ENCODE results near the gene ARID3A.
"Not testable (repeated sequence)": the region's sequence is repeated elsewhere in the genome, so short reads cannot be mapped to it uniquely, and the experiment has no call there.

The ARID3A gene

DNA sequence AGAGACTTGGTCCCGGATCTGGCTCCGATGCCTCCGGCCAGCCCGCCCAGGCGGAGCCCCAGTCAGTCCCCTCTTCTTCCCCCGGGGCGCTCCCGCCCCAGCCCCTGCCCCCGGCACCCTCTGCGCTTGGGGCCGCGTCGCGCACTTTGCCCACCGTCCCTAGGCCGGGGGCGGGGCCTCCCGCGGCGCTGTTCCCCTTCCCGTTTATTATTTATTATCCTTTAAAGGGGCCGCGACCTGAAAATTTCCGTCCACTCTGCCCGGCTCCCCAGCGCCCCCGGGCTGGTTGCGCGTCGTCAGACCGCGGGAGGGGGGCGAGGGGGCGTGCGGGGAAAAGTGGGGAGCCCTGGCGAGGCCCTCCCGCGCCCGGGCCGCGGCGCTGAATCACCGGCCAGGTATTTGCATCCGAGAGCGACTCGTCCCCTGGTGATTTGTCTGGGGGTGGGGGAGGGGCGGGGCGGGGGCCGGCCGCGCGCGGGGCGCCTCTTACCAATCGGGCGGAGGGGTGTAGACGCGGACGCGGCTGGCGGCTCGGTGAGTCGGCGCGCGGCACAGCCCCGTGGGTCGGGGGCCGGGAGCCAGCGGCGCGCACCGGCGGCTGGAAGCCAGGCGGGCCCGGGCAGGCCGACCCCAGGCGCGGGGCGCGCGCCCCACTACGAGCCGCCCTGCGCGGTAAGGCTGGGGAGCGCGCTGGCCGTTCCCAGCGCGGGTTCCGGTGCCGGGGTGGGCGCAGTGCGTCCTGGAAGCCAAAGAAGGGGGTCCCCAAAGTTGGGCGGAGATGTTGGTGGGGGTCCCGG lies at the start of gene ARID3A:
TSS of gene ARID3A (plus strand) at position 510 of the 797 bp plus-strand sequence. CDS start 3,494 bp downstream, outside the sequence.
- peak; percentile 71 for DNase-seq

- no peak for DNase-seq
Measured at GRCh38 chr19:876089-876488, 49.7 kb upstream of the ARID3A start.

DNA sequence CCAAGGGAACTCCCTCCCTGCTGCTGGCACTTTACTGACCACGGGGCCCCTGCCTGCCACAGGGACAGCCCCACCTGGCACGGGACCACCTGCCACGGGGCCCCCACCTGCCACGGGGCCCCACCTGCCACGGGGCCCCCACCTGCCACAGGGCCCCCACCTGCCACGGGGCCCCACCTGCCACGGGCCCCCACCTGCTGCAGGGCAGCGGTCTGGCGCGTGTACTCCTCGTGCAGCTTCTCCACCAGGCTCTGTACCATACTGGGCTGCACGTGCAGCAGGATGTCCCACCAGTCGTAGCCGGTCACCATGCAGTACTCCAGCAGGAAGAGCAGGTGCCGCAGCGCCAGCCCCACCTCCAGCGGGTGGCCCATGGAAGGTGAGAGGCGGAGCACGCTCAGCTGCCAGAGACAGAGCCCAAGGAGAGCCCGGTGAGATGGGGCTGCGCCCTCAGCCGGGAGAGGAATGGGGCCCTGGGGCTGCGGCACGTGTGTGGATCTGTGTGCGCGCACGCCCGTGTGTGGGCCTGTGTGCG lies 49.0 kb upstream of the ARID3A start:
- DNase-seq = no peak

- not testable (repeated sequence) for DNase-seq
Measured at GRCh38 chr19:877992-878660, 47.7 kb upstream of the ARID3A start.

DNA sequence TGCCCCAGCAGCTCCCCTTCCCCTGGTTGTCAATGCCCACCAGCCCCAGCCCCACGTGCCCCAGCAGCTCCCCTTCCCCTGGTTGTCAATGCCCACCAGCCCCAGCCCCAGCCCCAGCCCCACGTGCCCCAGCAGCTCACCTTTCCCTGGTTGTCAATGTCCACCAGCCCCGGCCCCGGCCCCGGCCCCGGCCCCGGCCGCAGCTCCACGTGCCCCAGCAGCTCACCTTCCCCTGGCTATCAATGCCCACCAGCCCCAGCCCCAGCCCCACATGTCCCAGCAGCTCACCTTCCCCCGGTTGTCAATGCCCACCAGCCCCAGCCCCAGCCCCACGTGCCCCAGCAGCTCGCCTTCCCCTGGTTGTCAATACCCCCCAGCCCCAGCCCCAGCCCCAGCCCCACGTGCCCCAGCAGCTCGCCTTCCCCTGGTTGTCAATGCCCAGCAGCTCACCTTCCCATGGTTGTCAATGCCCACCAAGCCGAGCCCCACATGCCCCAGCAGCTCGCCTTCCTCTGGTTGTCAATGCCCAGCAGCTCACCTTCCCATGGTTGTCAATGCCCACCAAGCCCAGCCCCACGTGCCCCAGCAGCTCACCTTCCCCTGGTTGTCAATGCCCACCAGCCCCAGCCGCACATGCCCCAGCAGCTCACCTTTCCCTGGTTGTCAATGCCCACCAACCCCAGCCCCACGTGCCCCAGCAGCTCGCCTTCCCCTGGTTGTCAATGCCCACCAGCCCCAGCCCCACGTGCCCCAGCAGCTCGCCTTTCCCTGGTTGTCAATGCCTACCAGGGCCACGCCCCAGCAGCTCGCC lies 46.9 kb upstream of the ARID3A start:
- DNase-seq = not testable (repeated sequence)

- DNase-seq = no peak
Measured at GRCh38 chr19:879711-880438, 46.0 kb upstream of the ARID3A start.

DNA sequence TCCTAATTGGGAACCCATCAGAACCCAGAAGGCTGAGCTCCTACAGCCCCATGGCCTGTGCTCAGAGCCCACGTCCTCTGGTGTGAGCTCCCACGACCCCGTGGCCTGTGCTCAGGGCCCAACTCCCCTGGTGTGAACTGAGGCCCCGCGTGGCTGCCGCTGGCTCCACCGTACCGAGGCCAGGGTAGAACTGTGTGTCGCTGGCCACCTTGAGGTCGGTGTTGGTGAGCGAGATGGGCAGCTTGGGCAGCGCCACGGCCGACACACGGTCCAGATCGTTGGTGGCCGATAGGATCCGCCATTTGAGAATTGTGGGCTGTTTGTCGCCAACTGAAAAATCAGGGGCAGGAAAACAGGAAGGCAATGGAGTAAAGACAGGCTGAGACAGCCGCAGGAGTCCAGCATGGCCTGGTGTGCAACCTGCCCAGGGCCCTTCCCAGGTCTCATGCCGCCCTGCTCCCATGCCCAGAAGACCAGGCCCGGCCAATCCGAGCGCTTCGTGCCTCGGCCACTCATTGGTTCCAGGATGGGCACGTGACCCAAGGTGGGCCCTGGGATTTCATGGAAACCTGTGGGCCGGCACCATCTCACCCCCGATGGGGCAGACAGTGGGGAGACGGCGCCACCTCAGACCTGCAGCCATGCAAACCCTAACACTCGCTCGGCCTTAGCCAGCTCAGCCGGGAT lies 44.3 kb upstream of the ARID3A start:
- DNase-seq = no peak

DNA sequence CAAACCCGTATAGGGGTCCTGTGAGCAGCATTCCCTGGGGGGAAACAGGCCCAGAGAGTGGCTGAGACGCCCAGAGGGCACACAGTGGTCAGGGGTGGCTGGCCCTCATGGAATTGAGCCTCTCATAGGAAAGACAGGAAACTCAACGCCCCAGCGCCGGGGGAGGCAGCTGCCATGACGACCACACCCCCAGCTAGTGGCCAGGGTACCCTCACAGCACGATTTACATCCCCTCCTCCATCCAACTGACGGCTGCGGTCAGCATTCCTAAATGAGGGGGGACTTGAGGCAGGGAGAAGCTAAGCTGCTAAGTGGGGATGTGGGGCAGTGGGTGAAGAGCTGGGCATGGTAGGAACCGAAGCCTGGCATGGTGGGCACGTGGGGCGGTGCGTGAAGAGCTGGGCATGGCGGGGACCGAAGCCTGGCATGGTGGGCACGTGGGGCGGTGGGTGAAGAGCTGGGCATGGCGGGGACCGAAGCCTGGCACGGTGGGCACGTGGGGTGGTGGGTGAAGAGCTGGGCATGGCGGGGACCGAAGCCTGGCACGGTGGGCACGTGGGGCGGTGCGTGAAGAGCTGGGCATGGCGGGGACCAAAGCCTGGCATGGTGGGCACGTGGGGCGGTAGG lies 42.9 kb upstream of the ARID3A start:
- no peak for DNase-seq

GRCh38 chr19:883661-884211 lies 42.1 kb upstream of the ARID3A start:
- no peak for DNase-seq

GRCh38 chr19:884420-885211 lies 41.2 kb upstream of the ARID3A start:
- no peak for DNase-seq

GRCh38 chr19:885536-886224 lies 40.2 kb upstream of the ARID3A start:
- DNase-seq = no peak

DNA sequence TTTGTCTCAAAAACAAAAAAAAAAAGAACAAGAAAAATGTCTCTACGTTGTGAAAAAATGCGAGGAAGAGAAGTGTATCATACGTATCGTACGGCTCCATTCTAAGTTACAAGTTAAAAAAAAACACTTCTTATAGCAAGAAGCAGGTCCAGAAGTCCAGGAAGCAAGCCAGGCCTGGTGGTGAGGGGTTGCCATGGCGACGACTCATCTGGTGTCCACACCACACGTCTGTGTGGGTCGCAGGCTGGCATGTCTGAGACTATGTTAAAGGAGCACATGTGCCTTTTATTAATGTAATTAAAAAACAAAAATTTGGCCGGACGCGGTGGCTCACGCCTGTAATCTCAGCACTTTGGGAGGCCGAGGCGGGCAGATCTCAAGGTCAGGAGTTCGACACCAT lies 38.8 kb upstream of the ARID3A start:
- DNase-seq = no peak

- DNase-seq = no peak
Measured at GRCh38 chr19:887599-887998, 38.2 kb upstream of the ARID3A start.

DNA sequence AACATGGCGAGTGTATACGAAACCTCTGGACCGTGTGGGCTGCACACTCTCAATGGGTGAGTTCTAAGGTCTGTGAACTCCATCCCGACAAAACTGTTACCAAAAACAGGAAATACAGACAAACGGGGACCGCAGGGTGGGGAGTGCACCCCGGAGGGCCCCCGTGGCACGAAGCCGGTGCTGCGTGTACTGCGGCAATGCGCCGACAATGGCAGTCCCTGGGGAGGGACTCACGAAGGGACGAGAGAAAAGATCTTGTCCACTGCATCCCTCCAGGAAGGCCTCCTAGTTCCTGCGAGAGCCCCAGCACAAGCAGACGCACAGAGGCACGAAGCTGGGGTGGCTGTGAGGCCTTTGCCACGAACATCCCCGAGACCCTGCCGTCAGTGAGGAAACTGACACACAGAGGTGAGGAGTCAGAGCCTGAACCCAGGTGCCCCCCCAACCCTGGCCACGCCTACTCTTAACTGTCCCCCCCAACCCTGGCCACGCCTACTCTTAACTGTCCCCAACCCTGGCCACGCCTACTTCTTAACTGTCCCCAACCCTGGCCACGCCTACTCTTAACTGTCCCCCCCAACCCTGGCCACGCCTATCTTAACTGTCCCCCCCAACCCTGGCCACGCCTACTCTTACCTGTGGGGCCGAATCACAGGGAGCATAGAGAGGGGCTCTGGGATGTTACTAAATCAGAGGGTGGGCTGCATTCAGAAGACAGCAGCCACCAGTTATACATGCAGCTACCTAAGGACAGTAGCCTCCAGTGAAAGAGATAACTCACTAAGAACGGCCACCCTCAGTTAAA lies 37.1 kb upstream of the ARID3A start:
- DNase-seq = peak; percentile 44

DNA sequence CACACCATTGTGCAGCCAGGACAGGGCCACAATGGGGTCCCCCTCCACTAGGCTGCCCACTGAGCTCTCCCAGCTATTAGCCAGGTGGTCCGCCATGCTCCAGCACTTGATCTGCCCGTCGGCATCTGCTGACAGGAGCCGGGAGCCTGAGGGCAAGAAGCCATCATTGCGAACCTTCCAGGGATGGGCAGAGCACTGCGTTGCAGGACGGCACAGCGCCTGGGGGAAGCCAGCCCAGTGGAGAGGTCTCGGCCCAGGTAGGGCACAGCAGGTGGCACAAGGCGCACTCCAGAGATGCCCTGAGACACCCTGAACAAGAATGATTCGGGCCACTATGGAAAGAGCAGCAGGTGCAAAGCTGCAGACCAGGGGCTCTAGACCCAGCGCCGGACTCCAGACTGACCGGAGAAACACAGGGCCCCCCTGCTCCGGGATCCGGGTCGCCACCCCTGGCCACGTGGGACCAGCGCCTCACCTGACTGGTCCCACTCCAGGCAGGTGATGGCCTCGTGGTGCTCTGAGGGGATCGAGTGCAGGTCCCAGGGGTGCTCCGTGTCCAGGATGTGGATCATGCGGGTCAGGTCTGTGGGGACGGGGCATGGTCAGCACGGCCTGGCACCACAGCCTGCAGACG lies 36.1 kb upstream of the ARID3A start:
- no peak for DNase-seq

GRCh38 chr19:890831-891230 lies 35.0 kb upstream of the ARID3A start:
- DNase-seq = no peak

DNA sequence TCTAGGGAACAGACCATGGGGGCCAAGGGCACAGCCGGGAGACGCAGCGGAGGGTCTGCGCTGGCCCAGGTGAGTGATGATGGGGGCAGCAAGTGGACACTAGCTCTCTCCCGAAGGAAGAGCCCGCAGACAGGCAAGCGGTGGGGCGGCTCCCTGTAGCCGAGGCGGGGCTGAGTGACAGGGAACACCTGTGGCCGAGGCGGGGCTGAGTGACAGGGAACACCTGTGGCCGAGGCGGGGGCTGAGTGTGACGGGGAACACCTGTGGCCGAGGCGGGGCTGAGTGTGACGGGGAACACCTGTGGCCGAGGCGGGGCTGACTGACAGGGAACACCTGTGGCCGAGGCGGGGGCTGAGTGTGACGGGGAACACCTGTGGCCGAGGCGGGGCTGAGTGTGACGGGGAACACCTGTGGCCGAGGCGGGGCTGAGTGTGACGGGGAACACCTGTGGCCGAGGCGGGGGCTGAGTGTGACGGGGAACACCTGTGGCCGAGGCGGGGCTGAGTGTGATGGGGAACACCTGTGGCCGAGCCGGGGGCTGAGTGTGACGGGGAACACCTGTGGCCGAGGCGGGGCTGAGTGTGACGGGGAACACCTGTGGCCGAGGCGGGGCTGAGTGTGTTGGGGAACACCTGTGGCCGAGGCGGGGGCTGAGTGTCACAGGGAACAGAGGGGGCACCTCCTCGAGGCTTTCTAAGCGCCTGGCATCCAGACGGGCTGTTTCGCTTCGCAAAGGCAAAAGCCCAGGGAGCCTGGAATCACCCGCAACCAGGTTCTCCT lies 34.2 kb upstream of the ARID3A start:
- DNase-seq = not testable (repeated sequence)
